K562 (cell line): Measurements from ENCODE around the gene ANK3.

Source experiments
- CREB1 ChIP-seq, 2 experiments: sonication (generic) in 1 of 2; formaldehyde crosslinking in 1 of 2; IDR thresholded peaks; 2 replicates each; pipeline versions ENCODE4 v1.6.1 to v1.8.0; 2012 to 2022; ENCODE audit warnings: inconsistent platforms in 1 of 2, mild to moderate bottlenecking in 1 of 2, missing genetic modification reagents in 1 of 2, moderate library complexity in 1 of 2
- FOXA1 ChIP-seq: fragments of 450-650 bp; IDR thresholded peaks from 2 replicates; pipeline ENCODE4 v1.6.1; 2016; ENCODE audit warnings: mild to moderate bottlenecking, borderline replicate concordance
- HIVEP1 ChIP-seq: fragments of 250-450 bp; sonication (Bioruptor Pico); IDR thresholded peaks from 2 replicates; pipeline ENCODE4 v1.4.0; 2020; ENCODE audit warnings: mild to moderate bottlenecking
- NCOA1 ChIP-seq: fragments of 450-650 bp; IDR thresholded peaks from 2 replicates; pipeline ENCODE4 v1.6.1; 2016; ENCODE audit warnings: low read depth
- ZNF347 ChIP-seq: fragments of 450-650 bp; formaldehyde crosslinking; IDR thresholded peaks from 2 replicates; pipeline ENCODE4 v1.4.0; 2020; ENCODE audit warnings: low read depth, mild to moderate bottlenecking, moderate library complexity
- TF ChIP-seq, protein P1 (sequence below), 3 experiments: IDR thresholded peaks in 2 of 3; conservative IDR thresholded peaks in 1 of 3; 2 replicates each; pipeline ENCODE4 v1.5.1; 2011 to 2012; ENCODE audit warnings: low read length in 3 of 3, mild to moderate bottlenecking in 3 of 3, control low read depth in 2 of 3, improper control_type of control experiment in 1 of 3, inconsistent platforms in 1 of 3, low read depth in 1 of 3, mixed read lengths in 1 of 3, moderate library complexity in 1 of 3; ENCODE audit not compliant: insufficient read depth in 2 of 3
- TF ChIP-seq, protein P2 (sequence below), 2 experiments: IDR thresholded peaks in 1 of 2; conservative IDR thresholded peaks in 1 of 2; 2 replicates each; pipeline ENCODE4 v1.6.1; 2016; ENCODE audit warnings: low read depth in 2 of 2, mild to moderate bottlenecking in 1 of 2, missing compliant biosample characterization in 1 of 2, missing genetic modification characterization in 1 of 2, moderate library complexity in 1 of 2
- TF ChIP-seq, protein P3 (sequence below): sonication (generic); formaldehyde crosslinking; IDR thresholded peaks from 2 replicates; pipeline ENCODE4 v1.8.0; 2023; ENCODE audit warnings: mild to moderate bottlenecking, missing genetic modification reagents

DNA sequence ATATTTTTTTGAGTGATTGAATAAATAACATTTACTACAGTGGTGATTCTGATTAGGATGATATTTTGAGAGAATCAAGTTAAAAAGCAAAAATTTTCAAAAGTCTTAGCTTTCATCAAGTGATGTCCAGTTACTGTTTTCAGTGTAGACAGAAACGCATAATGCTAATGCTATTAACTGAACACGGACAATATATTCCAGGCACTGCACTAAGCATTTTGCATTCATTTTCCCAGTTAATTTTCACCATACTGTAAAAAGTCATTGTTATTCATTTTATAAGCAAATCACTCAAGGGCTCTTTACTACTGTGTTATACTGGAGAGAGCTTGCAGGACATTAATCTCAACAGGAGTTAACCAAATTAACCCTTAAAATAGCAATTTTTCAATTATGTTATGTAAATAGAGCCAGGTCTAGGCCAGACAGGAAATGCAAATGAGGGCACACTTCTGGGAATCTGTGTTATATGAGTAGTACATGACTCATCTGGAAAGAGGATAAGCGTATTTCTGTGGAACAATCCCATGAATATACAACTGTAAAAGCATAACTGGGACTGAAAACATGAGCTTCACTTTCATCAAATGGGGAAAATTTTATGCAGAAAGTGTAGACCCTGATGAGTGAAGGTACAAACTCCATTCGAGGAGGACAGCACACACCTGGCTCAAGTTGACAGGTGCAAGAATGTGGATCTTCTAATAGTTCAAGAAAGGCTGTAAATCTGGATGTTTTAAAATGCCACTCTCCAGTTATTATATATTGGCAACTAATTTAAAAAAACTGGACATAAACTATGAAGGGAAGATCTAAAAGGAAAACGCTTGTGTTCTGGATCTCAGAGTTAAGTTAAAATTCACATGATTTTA, 75.4 kb downstream of the ANK3 start:
- TF ChIP-seq NCOA1: no peak
- TF ChIP-seq FOXA1: no peak
- no peak for TF ChIP-seq HIVEP1 (CRISPR knock-in tag)
- TF ChIP-seq, protein P1, sequence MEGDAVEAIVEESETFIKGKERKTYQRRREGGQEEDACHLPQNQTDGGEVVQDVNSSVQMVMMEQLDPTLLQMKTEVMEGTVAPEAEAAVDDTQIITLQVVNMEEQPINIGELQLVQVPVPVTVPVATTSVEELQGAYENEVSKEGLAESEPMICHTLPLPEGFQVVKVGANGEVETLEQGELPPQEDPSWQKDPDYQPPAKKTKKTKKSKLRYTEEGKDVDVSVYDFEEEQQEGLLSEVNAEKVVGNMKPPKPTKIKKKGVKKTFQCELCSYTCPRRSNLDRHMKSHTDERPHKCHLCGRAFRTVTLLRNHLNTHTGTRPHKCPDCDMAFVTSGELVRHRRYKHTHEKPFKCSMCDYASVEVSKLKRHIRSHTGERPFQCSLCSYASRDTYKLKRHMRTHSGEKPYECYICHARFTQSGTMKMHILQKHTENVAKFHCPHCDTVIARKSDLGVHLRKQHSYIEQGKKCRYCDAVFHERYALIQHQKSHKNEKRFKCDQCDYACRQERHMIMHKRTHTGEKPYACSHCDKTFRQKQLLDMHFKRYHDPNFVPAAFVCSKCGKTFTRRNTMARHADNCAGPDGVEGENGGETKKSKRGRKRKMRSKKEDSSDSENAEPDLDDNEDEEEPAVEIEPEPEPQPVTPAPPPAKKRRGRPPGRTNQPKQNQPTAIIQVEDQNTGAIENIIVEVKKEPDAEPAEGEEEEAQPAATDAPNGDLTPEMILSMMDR (IDR thresholded peaks at IDR 0.05 in 2 of 3, conservative IDR thresholded peaks at IDR 0.05 in 1 of 3; ENCODE audit: insufficient read depth in 2 of 3, low read depth in 1 of 3, low read length in 3 of 3): no peak
- TF ChIP-seq ZNF347: no peak
- TF ChIP-seq CREB1 (IDR thresholded peaks at IDR 0.05): 0 out of 2 replicates have a peak, but pooled peaks have one; percentile 18
- TF ChIP-seq CREB1 (CRISPR knock-in tag; IDR thresholded peaks at IDR 0.05): no peak
- TF ChIP-seq, protein P2, sequence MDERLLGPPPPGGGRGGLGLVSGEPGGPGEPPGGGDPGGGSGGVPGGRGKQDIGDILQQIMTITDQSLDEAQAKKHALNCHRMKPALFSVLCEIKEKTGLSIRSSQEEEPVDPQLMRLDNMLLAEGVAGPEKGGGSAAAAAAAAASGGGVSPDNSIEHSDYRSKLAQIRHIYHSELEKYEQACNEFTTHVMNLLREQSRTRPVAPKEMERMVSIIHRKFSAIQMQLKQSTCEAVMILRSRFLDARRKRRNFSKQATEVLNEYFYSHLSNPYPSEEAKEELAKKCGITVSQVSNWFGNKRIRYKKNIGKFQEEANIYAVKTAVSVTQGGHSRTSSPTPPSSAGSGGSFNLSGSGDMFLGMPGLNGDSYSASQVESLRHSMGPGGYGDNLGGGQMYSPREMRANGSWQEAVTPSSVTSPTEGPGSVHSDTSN (CRISPR knock-in tag; IDR thresholded peaks at IDR 0.05; ENCODE audit: low read depth): no peak
- TF ChIP-seq, protein P2 (tag; conservative IDR thresholded peaks at IDR 0.05; ENCODE audit: low read depth): 0 out of 2 replicates have a peak, but pooled peaks have one; percentile 8
- TF ChIP-seq, protein P3, sequence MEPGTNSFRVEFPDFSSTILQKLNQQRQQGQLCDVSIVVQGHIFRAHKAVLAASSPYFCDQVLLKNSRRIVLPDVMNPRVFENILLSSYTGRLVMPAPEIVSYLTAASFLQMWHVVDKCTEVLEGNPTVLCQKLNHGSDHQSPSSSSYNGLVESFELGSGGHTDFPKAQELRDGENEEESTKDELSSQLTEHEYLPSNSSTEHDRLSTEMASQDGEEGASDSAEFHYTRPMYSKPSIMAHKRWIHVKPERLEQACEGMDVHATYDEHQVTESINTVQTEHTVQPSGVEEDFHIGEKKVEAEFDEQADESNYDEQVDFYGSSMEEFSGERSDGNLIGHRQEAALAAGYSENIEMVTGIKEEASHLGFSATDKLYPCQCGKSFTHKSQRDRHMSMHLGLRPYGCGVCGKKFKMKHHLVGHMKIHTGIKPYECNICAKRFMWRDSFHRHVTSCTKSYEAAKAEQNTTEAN: no peak
